Fibroblast of pulmonary artery (primary cell): ENCODE measurements around the gene KAT2B.

Experiments
- DNase-seq: peaks from one replicate; pipeline ENCODE4 v3.0.0-alpha.2; 2010; ENCODE audit warnings: low read depth
- H3K4me3 ChIP-seq: replicated peaks from 2 replicates; pipeline ENCODE4 v1.5.1; 2011; ENCODE audit warnings: low read depth, mild to moderate bottlenecking, control low read depth, low read length, moderate library complexity
- CTCF ChIP-seq: IDR thresholded peaks from 2 replicates; pipeline ENCODE4 v1.5.1; 2011; ENCODE audit warnings: mild to moderate bottlenecking, control low read depth, low read length, inconsistent platforms; ENCODE audit errors: missing control alignments

Gene KAT2B

GRCh38 chr3:20123131-20123652 lies 82.9 kb downstream of the KAT2B start:
- H3K4me3 ChIP-seq = no peak overlapping the region
- no peak for TF ChIP-seq CTCF
- no peak for DNase-seq

GRCh38 chr3:20125289-20125688 lies 85.0 kb downstream of the KAT2B start:
- no peak for TF ChIP-seq CTCF
- no peak for DNase-seq
- H3K4me3 ChIP-seq = no peak overlapping the region

GRCh38 chr3:20125897-20126296 lies 85.7 kb downstream of the KAT2B start:
- no peak for DNase-seq
- no peak for TF ChIP-seq CTCF
- no peak overlapping the region for H3K4me3 ChIP-seq

GRCh38 chr3:20128358-20128757 lies 88.1 kb downstream of the KAT2B start:
- DNase-seq = no peak
- no peak overlapping the region for H3K4me3 ChIP-seq
- TF ChIP-seq CTCF = no peak

- TF ChIP-seq CTCF = no peak
- DNase-seq = no peak
- no peak overlapping the region for H3K4me3 ChIP-seq
Observed at GRCh38 chr3:20130106-20130505, 89.9 kb downstream of the KAT2B start.

- no peak overlapping the region for H3K4me3 ChIP-seq
- peak; percentile 16 for DNase-seq
- TF ChIP-seq CTCF = no peak
Observed at GRCh38 chr3:20136231-20136630, 96.0 kb downstream of the KAT2B start.

- H3K4me3 ChIP-seq = no peak overlapping the region
- TF ChIP-seq CTCF = no peak
- DNase-seq = no peak
Observed at GRCh38 chr3:20137647-20138046, 97.4 kb downstream of the KAT2B start.
